Epithelial cell of proximal tubule (primary cell): ENCODE measurements around the gene DNASE1L2. TPM values are rescaled to one million over a fixed set of nuclear protein-coding genes. Genes with fewer than 3 reads are reported as not detected.

ENCODE experiments used
- DNase-seq: peaks from one replicate; pipeline ENCODE4 v3.0.0-alpha.2; 2011; ENCODE audit warnings: low read depth
- H3K4me3 ChIP-seq: 2 replicates; pipeline ENCODE4 v1.5.1; 2011; ENCODE audit warnings: low read depth, mild to moderate bottlenecking, low read length
- total RNA-seq: library from RNA; depleted of rRNA; stranded (reverse); fragments of >200 nt; gene quantifications from 2 replicates; pipeline ENCODE4 v1.2.3, GENCODE V29; 2015
- TF ChIP-seq, protein P1 (sequence below): conservative IDR thresholded peaks from 2 replicates; pipeline ENCODE4 v1.5.1; 2012; ENCODE audit warnings: low read depth, mild to moderate bottlenecking, low read length

Gene DNASE1L2, protein sequence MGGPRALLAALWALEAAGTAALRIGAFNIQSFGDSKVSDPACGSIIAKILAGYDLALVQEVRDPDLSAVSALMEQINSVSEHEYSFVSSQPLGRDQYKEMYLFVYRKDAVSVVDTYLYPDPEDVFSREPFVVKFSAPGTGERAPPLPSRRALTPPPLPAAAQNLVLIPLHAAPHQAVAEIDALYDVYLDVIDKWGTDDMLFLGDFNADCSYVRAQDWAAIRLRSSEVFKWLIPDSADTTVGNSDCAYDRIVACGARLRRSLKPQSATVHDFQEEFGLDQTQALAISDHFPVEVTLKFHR
- 0.07 and 0.52 TPM in 2 replicates for total RNA-seq

DNA sequence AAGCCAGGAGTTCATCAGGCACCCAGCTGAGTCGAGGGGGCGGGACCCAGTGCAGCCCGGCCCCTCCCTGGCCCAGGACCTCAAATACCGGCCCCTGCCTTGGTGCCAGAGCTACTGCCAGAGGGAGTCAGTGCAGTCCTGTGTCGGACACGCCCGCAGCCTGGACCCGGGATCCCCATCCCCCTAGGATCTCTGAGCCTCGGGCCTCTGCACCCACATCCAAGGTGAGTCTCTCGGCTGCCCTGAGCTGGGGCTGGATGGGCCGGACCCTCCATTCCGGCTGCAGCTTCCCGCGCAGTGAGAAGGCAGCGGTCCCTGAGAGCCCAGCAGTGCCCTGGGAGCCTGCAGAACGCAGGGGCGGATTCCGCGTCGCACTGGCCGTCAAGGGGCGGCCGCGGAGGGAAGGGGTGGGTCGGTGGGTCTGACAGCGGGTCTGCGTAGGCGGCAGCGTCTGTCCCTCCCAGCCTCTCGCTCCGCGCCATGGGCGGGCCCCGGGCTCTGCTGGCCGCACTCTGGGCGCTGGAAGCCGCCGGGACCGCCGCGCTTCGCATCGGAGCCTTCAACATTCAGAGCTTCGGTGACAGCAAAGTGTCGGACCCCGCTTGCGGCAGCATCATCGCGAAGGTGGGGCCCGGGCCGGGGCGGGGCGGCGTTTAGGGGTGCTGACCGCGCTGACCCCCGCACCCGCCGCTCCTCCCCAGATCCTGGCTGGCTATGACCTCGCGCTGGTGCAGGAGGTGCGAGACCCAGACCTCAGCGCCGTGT, at the start of gene DNASE1L2:
DNASE1L2 (plus strand) TSS at position 108 of the 765 bp plus-strand sequence; CDS start at position 481, 373 bp downstream.
- no peak for DNase-seq
- H3K4me3 ChIP-seq, result no peak within 1 kb of the TSS
- TF ChIP-seq, protein P1, sequence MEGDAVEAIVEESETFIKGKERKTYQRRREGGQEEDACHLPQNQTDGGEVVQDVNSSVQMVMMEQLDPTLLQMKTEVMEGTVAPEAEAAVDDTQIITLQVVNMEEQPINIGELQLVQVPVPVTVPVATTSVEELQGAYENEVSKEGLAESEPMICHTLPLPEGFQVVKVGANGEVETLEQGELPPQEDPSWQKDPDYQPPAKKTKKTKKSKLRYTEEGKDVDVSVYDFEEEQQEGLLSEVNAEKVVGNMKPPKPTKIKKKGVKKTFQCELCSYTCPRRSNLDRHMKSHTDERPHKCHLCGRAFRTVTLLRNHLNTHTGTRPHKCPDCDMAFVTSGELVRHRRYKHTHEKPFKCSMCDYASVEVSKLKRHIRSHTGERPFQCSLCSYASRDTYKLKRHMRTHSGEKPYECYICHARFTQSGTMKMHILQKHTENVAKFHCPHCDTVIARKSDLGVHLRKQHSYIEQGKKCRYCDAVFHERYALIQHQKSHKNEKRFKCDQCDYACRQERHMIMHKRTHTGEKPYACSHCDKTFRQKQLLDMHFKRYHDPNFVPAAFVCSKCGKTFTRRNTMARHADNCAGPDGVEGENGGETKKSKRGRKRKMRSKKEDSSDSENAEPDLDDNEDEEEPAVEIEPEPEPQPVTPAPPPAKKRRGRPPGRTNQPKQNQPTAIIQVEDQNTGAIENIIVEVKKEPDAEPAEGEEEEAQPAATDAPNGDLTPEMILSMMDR, result no peak

DNA sequence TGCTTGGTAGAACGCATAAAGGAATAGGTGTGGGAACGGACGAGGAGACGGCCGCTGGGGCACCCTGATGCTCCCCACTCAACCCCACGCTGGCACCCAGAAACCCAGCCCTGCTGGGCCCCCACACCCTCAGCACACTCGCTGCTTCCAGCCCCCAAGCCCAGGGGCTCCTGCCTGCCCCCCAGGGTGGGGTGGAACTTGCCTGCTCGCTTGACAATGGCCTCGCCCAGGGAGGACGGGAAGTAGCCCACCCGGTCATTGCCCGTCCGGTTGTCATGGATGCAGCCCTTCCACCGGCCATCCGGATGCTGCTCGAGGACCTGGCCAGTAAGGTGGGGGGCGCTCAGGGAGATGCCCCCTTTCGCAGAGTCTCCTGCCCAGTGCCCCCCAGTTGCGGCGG, 49.7 kb upstream of the DNASE1L2 start:
- TF ChIP-seq, protein P1, result no peak
- no peak overlapping the region for H3K4me3 ChIP-seq
- DNase-seq, result no peak

DNA sequence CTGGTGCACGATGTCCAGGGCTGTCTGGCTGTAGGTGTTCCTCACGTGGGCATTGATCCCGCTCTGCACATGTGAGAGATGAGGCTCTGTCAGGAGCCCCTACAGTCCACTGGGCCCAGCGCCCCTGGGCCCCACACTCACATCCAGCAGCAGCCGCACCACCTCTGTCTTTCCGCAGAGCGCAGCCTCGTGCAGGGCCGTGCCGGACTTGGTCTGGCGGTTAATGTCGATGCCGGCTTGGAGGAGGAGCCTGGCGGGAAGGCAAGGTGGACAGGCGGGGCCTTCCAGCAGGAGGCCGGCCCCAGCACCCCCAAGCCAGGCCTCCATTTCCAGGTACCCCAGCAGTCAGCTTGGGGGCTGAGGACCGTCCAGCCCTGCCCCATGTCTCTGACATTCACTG, 49.0 kb upstream of the DNASE1L2 start:
- TF ChIP-seq, protein P1, result no peak
- DNase-seq, result no peak
- no peak overlapping the region for H3K4me3 ChIP-seq

DNA sequence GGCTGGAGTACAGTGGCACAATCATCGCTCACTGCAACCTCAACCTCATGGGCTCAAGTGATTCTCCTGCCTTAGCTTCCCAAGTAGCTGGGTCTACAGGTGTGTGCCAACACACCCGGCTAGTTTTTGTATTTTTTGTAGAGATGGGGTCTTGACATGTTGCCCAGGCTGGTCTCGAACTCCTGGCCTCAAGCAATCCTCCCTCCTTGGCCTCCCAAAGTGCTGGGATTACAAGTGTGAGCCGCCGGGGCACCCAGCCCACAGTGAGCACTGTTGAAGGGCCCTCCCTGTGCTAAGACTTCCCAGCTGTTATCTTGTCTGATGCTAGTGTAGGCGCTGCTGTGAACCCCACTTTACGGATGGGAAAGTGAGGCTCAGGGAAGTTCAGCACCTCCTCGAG, 47.8 kb upstream of the DNASE1L2 start:
- TF ChIP-seq, protein P1, result no peak
- no peak for DNase-seq
- H3K4me3 ChIP-seq, result no peak overlapping the region

DNA sequence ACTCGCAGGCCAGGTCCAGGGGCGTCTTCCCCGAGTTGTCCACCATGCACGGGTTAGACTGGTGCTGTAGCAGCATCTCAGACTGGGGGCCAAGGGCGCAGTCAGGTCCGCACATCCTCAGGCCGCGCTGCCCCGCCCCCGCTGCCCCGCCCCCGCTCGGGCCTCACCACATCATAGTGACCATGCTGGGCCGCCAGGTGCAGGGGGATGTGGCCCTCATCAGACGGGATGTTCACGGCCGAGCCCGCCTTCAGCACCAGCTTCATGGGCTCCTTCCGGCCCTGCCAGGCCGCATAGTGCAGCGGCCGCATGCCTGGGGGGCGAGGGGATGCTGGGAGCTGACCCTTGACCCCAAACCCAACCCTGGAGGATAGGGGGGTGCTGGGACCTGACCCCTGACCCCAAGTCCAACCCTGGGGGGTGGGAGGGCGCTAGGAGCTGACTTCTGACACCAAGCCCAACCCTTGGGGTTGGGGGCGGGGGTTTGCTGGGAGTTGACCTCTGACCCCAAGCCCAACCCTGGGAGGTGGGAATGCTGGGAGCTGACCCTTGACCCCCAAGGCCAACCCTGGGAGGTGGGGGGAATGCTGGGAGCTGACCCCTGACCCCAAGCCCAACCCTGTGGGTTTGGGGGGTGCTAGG, 46.9 kb upstream of the DNASE1L2 start:
- TF ChIP-seq, protein P1, result no peak

DNA sequence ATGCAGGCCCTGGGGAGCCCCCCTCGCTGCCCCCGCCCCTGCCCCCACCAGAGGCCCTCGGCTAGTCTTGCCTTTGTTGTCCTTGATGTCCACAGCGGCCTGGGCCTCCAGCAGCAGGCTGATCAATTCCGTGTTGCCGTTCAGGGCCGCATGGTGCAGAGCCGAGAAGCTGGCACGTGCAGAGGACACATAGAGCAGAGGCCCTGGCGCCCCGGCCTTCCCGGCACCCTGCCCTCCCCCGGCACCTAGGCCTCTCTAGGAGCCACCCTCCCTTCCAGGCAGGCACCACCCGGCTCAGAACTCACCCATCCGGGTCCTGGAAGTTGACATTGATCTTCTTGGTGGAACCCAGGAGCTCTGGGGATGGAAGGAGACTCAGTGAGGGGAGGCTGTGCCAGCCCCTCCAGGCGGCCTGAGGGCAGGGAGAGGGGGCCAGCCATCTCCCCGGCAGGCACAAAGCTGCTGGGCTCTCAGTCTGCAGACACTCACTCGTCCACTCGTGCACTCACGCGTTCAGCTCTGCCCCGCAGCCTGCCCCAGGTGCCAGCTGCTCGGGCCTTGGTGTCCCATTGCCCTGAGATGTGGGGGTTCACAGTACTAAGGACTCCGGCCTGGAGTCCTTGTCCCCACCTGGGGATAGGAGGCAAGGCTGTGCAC, 46.1 kb upstream of the DNASE1L2 start:
- DNase-seq, result no peak
- H3K4me3 ChIP-seq, result no peak overlapping the region
- TF ChIP-seq, protein P1, result no peak

More for the DNA sequence above, 46.9 kb upstream of the DNASE1L2 start:
- no peak for DNase-seq
- no peak overlapping the region for H3K4me3 ChIP-seq
